HepG2 (cell line): ENCODE data around the gene VKORC1L1. TPM values are rescaled to one million over a fixed set of nuclear protein-coding genes. Genes with fewer than 3 reads are reported as not detected.

Experiments
- MEF2D ChIP-seq: sonication (generic); formaldehyde crosslinking; IDR thresholded peaks from 2 replicates; pipeline ENCODE4 v1.5.1; 2020; ENCODE audit warnings: mild to moderate bottlenecking, missing genetic modification reagents
- MIXL1 ChIP-seq: IDR thresholded peaks from 2 replicates; pipeline ENCODE4 v1.6.1; 2016
- ZNF12 ChIP-seq: sonication (generic); formaldehyde crosslinking; IDR thresholded peaks from 2 replicates; pipeline ENCODE4 v1.5.0; 2020; ENCODE audit warnings: missing genetic modification reagents
- ZNF124 ChIP-seq: sonication (generic); formaldehyde crosslinking; IDR thresholded peaks from 2 replicates; pipeline ENCODE4 v1.4.0; 2020; ENCODE audit warnings: missing genetic modification reagents
- polyA plus RNA-seq, 8 experiments: library from polyadenylated mRNA; depleted of rRNA in 3 of 8; stranded (reverse) in 7 of 8; unstranded in 1 of 8; fragments of >200 nt; fragmentation: Illumina TruSeq in 4 of 8; extraction: Trizol in 4 of 8; gene quantifications; 2 replicates each; pipeline versions ENCODE4 v1.2.1 to v1.2.3, GENCODE V29; 2011 to 2016; ENCODE audit warnings: low read depth in 4 of 8, missing spikeins in 1 of 8, mixed read lengths in 1 of 8; ENCODE audit not compliant: insufficient read depth in 1 of 8
- total RNA-seq, 5 experiments: library from RNA; depleted of rRNA; stranded (reverse); fragments of >200 nt; fragmentation: Illumina TruSeq; extraction: Trizol; gene quantifications; 2 replicates each; pipeline ENCODE4 v1.2.3, GENCODE V29; 2016; ENCODE audit warnings: low read depth in 1 of 5
- TF ChIP-seq, protein P1 (sequence below): sonication (generic); formaldehyde crosslinking; IDR thresholded peaks from 2 replicates; pipeline ENCODE4 v1.4.0; 2020; ENCODE audit warnings: mild to moderate bottlenecking, missing genetic modification reagents, borderline replicate concordance
- TF ChIP-seq, protein P2 (sequence below): sonication (generic); formaldehyde crosslinking; IDR thresholded peaks from 2 replicates; pipeline ENCODE4 v1.4.0; 2020; ENCODE audit warnings: mild to moderate bottlenecking, missing genetic modification reagents
- TF ChIP-seq, protein P3 (sequence below): sonication (generic); formaldehyde crosslinking; IDR thresholded peaks from 2 replicates; pipeline ENCODE4 v1.5.0; 2020; ENCODE audit warnings: mild to moderate bottlenecking, missing genetic modification reagents, borderline replicate concordance
- TF ChIP-seq, protein P4 (sequence below), 2 experiments: IDR thresholded peaks; 2 replicates each; pipeline ENCODE4 v1.6.1; 2011 to 2012; ENCODE audit warnings: low read length in 2 of 2, borderline replicate concordance in 1 of 2, low read depth in 1 of 2, mild to moderate bottlenecking in 1 of 2, moderate library complexity in 1 of 2

Gene VKORC1L1
- total and polyA plus RNA-seq, 2 of the 13 experiments (the other 11 are each of a cell fraction or from before 2014, with no cell fraction given) = 13.9 to 16.5 TPM

DNA sequence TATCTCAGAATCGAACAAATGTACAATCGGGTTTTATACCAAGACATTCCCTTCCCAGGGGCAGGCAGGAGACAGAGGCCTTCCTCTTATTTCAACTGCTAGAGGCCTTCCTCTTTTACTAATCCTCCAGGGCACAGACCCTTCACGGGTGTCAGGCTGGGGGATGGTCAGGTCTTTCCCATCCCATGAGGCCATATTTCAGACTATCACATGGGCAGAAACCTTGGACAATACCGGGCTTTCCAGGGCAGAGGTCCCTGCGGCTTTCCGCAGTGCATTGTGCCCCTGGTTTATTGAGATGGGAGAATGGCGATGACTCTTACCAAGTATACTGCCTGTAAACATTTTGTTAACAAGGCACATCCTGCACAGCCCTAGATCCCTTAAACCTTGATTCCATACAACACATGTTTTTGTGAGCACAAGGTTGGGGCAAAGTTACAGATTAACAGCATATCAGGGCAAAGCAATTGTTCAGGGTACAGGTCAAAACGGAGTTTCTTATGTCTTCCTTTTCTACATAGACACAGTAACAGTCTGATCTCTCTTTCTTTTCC is 132.3 kb downstream of the VKORC1L1 start (continued):
- TF ChIP-seq, protein P1, sequence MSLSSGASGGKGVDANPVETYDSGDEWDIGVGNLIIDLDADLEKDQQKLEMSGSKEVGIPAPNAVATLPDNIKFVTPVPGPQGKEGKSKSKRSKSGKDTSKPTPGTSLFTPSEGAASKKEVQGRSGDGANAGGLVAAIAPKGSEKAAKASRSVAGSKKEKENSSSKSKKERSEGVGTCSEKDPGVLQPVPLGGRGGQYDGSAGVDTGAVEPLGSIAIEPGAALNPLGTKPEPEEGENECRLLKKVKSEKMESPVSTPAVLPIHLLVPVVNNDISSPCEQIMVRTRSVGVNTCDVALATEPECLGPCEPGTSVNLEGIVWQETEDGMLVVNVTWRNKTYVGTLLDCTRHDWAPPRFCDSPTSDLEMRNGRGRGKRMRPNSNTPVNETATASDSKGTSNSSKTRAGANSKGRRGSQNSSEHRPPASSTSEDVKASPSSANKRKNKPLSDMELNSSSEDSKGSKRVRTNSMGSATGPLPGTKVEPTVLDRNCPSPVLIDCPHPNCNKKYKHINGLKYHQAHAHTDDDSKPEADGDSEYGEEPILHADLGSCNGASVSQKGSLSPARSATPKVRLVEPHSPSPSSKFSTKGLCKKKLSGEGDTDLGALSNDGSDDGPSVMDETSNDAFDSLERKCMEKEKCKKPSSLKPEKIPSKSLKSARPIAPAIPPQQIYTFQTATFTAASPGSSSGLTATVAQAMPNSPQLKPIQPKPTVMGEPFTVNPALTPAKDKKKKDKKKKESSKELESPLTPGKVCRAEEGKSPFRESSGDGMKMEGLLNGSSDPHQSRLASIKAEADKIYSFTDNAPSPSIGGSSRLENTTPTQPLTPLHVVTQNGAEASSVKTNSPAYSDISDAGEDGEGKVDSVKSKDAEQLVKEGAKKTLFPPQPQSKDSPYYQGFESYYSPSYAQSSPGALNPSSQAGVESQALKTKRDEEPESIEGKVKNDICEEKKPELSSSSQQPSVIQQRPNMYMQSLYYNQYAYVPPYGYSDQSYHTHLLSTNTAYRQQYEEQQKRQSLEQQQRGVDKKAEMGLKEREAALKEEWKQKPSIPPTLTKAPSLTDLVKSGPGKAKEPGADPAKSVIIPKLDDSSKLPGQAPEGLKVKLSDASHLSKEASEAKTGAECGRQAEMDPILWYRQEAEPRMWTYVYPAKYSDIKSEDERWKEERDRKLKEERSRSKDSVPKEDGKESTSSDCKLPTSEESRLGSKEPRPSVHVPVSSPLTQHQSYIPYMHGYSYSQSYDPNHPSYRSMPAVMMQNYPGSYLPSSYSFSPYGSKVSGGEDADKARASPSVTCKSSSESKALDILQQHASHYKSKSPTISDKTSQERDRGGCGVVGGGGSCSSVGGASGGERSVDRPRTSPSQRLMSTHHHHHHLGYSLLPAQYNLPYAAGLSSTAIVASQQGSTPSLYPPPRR = peak; percentile 52; the same call in 1 of the 2 replicates
- TF ChIP-seq, protein P2, sequence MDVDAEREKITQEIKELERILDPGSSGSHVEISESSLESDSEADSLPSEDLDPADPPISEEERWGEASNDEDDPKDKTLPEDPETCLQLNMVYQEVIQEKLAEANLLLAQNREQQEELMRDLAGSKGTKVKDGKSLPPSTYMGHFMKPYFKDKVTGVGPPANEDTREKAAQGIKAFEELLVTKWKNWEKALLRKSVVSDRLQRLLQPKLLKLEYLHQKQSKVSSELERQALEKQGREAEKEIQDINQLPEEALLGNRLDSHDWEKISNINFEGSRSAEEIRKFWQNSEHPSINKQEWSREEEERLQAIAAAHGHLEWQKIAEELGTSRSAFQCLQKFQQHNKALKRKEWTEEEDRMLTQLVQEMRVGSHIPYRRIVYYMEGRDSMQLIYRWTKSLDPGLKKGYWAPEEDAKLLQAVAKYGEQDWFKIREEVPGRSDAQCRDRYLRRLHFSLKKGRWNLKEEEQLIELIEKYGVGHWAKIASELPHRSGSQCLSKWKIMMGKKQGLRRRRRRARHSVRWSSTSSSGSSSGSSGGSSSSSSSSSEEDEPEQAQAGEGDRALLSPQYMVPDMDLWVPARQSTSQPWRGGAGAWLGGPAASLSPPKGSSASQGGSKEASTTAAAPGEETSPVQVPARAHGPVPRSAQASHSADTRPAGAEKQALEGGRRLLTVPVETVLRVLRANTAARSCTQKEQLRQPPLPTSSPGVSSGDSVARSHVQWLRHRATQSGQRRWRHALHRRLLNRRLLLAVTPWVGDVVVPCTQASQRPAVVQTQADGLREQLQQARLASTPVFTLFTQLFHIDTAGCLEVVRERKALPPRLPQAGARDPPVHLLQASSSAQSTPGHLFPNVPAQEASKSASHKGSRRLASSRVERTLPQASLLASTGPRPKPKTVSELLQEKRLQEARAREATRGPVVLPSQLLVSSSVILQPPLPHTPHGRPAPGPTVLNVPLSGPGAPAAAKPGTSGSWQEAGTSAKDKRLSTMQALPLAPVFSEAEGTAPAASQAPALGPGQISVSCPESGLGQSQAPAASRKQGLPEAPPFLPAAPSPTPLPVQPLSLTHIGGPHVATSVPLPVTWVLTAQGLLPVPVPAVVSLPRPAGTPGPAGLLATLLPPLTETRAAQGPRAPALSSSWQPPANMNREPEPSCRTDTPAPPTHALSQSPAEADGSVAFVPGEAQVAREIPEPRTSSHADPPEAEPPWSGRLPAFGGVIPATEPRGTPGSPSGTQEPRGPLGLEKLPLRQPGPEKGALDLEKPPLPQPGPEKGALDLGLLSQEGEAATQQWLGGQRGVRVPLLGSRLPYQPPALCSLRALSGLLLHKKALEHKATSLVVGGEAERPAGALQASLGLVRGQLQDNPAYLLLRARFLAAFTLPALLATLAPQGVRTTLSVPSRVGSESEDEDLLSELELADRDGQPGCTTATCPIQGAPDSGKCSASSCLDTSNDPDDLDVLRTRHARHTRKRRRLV (CRISPR knock-in tag) = peak; percentile 39; the same call in 1 of the 2 replicates
- TF ChIP-seq MEF2D (CRISPR knock-in tag) (peak; percentile 50; the same call in 1 of the 2 replicates), ZNF12 (CRISPR knock-in tag) (peak; percentile 60; the same call in 1 of the 2 replicates), ZNF124 (CRISPR knock-in tag) (0 out of 2 replicates have a peak, but pooled peaks have one; percentile 66), MIXL1 (CRISPR knock-in tag) (peak; percentile 67)
- TF ChIP-seq, protein P3, sequence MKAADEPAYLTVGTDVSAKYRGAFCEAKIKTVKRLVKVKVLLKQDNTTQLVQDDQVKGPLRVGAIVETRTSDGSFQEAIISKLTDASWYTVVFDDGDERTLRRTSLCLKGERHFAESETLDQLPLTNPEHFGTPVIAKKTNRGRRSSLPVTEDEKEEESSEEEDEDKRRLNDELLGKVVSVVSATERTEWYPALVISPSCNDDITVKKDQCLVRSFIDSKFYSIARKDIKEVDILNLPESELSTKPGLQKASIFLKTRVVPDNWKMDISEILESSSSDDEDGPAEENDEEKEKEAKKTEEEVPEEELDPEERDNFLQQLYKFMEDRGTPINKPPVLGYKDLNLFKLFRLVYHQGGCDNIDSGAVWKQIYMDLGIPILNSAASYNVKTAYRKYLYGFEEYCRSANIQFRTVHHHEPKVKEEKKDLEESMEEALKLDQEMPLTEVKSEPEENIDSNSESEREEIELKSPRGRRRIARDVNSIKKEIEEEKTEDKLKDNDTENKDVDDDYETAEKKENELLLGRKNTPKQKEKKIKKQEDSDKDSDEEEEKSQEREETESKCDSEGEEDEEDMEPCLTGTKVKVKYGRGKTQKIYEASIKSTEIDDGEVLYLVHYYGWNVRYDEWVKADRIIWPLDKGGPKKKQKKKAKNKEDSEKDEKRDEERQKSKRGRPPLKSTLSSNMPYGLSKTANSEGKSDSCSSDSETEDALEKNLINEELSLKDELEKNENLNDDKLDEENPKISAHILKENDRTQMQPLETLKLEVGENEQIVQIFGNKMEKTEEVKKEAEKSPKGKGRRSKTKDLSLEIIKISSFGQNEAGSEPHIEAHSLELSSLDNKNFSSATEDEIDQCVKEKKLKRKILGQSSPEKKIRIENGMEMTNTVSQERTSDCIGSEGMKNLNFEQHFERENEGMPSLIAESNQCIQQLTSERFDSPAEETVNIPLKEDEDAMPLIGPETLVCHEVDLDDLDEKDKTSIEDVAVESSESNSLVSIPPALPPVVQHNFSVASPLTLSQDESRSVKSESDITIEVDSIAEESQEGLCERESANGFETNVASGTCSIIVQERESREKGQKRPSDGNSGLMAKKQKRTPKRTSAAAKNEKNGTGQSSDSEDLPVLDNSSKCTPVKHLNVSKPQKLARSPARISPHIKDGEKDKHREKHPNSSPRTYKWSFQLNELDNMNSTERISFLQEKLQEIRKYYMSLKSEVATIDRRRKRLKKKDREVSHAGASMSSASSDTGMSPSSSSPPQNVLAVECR (CRISPR knock-in tag) = peak; percentile 24; the same call in 1 of the 2 replicates
- TF ChIP-seq, protein P4, sequence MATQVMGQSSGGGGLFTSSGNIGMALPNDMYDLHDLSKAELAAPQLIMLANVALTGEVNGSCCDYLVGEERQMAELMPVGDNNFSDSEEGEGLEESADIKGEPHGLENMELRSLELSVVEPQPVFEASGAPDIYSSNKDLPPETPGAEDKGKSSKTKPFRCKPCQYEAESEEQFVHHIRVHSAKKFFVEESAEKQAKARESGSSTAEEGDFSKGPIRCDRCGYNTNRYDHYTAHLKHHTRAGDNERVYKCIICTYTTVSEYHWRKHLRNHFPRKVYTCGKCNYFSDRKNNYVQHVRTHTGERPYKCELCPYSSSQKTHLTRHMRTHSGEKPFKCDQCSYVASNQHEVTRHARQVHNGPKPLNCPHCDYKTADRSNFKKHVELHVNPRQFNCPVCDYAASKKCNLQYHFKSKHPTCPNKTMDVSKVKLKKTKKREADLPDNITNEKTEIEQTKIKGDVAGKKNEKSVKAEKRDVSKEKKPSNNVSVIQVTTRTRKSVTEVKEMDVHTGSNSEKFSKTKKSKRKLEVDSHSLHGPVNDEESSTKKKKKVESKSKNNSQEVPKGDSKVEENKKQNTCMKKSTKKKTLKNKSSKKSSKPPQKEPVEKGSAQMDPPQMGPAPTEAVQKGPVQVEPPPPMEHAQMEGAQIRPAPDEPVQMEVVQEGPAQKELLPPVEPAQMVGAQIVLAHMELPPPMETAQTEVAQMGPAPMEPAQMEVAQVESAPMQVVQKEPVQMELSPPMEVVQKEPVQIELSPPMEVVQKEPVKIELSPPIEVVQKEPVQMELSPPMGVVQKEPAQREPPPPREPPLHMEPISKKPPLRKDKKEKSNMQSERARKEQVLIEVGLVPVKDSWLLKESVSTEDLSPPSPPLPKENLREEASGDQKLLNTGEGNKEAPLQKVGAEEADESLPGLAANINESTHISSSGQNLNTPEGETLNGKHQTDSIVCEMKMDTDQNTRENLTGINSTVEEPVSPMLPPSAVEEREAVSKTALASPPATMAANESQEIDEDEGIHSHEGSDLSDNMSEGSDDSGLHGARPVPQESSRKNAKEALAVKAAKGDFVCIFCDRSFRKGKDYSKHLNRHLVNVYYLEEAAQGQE (IDR thresholded peaks at IDR 0.05; ENCODE audit: borderline replicate concordance in 1 of 2, low read depth in 1 of 2, low read length in 2 of 2) = peak in 1 of 2 experiments; percentile 37; a peak in 1 of 4 replicates
